CD14-positive monocyte (primary cell): ENCODE data around the gene FTH1. TPM values are rescaled to one million over a fixed set of nuclear protein-coding genes. Genes with fewer than 3 reads are reported as not detected.

ENCODE experiments used
- DNase-seq, 3 donors: peaks; one replicate each; pipeline ENCODE4 v3.0.0-alpha.2; 2011 to 2022
- H2AFZ ChIP-seq: 2 replicates; pipeline ENCODE4 v1.6.0; 2012; ENCODE audit warnings: mild to moderate bottlenecking, low read depth, low read length, inconsistent platforms; ENCODE audit not compliant: insufficient read depth, poor library complexity, severe bottlenecking
- H3K27ac ChIP-seq, 2 donors: 1 replicate in 1 of 2; 2 replicates in 1 of 2; pipeline ENCODE4 v1.5.1; 2012 to 2013; ENCODE audit warnings: low read length in 2 of 2, control low read depth in 1 of 2, inconsistent platforms in 1 of 2, low read depth in 1 of 2, mild to moderate bottlenecking in 1 of 2
- H3K27me3 ChIP-seq, 2 donors: one replicate each; pipeline versions ENCODE4 v1.6.0 to v1.6.1; 2011 to 2013; ENCODE audit warnings: low read length in 2 of 2; ENCODE audit not compliant: control insufficient read depth in 2 of 2, insufficient read depth in 2 of 2
- H3K36me3 ChIP-seq, 2 donors: replicated peaks in 1 of 2; 1 replicate in 1 of 2; 2 replicates in 1 of 2; pipeline versions ENCODE4 v1.5.1 to v1.6.1; 2012 to 2013; ENCODE audit warnings: low read length in 2 of 2, control low read depth in 1 of 2, inconsistent platforms in 1 of 2, mild to moderate bottlenecking in 1 of 2; ENCODE audit not compliant: insufficient read depth in 2 of 2, control insufficient read depth in 1 of 2
- H3K4me1 ChIP-seq, 2 donors: 1 replicate in 1 of 2; 2 replicates in 1 of 2; pipeline versions ENCODE4 v1.5.1 to v1.6.1; 2012 to 2013; ENCODE audit warnings: low read length in 2 of 2, control low read depth in 1 of 2, inconsistent platforms in 1 of 2, mild to moderate bottlenecking in 1 of 2, moderate library complexity in 1 of 2; ENCODE audit not compliant: insufficient read depth in 2 of 2, control insufficient read depth in 1 of 2
- H3K4me2 ChIP-seq: replicated peaks from 2 replicates; pipeline ENCODE3; 2012; ENCODE audit warnings: low read length, moderate library complexity, mild to moderate bottlenecking; ENCODE audit not compliant: poor library complexity, severe bottlenecking; ENCODE audit errors: extremely low read depth
- H3K4me3 ChIP-seq, 3 experiments: fragments of 200-600 bp in 1 of 3; sonication (generic) in 1 of 3; replicated peaks in 1 of 3; 1 replicate in 2 of 3; 2 replicates in 1 of 3; pipeline ENCODE4 v1.5.1; 2011 to 2013; ENCODE audit warnings: low read length in 3 of 3, mild to moderate bottlenecking in 3 of 3, control low read depth in 2 of 3, low read depth in 2 of 3, inconsistent platforms in 1 of 3, moderate library complexity in 1 of 3
- H3K79me2 ChIP-seq: 2 replicates; pipeline ENCODE4 v1.6.0; 2012; ENCODE audit warnings: mild to moderate bottlenecking, control low read depth, inconsistent platforms, low read length, moderate library complexity; ENCODE audit not compliant: insufficient read depth
- H3K9ac ChIP-seq: 2 replicates; pipeline ENCODE4 v1.6.0; 2017; ENCODE audit warnings: low read length, mild to moderate bottlenecking; ENCODE audit not compliant: insufficient read depth, poor library complexity, severe bottlenecking
- H3K9me3 ChIP-seq, 2 donors: replicated peaks in 1 of 2; 1 replicate in 1 of 2; 2 replicates in 1 of 2; pipeline versions ENCODE4 v1.5.1 to v1.6.1; 2012 to 2013; ENCODE audit warnings: low read length in 2 of 2, control low read depth in 1 of 2; ENCODE audit not compliant: control insufficient read depth in 1 of 2, insufficient read depth in 1 of 2
- H4K20me1 ChIP-seq: 2 replicates; pipeline ENCODE4 v1.6.0; 2012; ENCODE audit warnings: mild to moderate bottlenecking, low read length, control low read depth, moderate library complexity; ENCODE audit not compliant: insufficient read depth
- H3K27ac Mint-ChIP-seq, 7 donors: one replicate each; pipeline ENCODE4 v1.8.0; 2020; ENCODE audit warnings: mild to moderate bottlenecking in 7 of 7, mixed read lengths in 7 of 7, moderate library complexity in 6 of 7, inconsistent platforms in 2 of 7
- H3K27me3 Mint-ChIP-seq, 3 donors: one replicate each; pipeline ENCODE4 v1.8.0; 2021 to 2022; ENCODE audit warnings: low read depth in 3 of 3, mild to moderate bottlenecking in 3 of 3, mixed read lengths in 3 of 3, moderate library complexity in 3 of 3, inconsistent platforms in 1 of 3
- H3K36me3 Mint-ChIP-seq, 2 donors: one replicate each; pipeline ENCODE4 v1.8.0; 2020; ENCODE audit warnings: mixed read lengths in 2 of 2, inconsistent platforms in 1 of 2, mild to moderate bottlenecking in 1 of 2
- H3K4me1 Mint-ChIP-seq: one replicate; pipeline ENCODE4 v1.8.0; 2020; ENCODE audit warnings: mild to moderate bottlenecking, mixed read lengths
- H3K4me3 Mint-ChIP-seq, 2 donors: one replicate each; pipeline ENCODE4 v1.8.0; 2020; ENCODE audit warnings: mild to moderate bottlenecking in 2 of 2, mixed read lengths in 2 of 2, moderate library complexity in 1 of 2
- H3K9me3 Mint-ChIP-seq, 7 donors: one replicate each; pipeline ENCODE4 v1.8.0; 2020 to 2022; ENCODE audit warnings: mixed read lengths in 7 of 7, mild to moderate bottlenecking in 6 of 7, moderate library complexity in 6 of 7, inconsistent platforms in 2 of 7
- CTCF ChIP-seq: fragments of 200-600 bp; IDR thresholded peaks from one replicate; pipeline ENCODE4 v1.8.0; 2022; ENCODE audit warnings: antibody characterized with exemption, mild to moderate bottlenecking
- WGBS: methylation state at CpG from one replicate; pipeline ENCODE4 v1.1.5; 2013; ENCODE audit warnings: missing lambda C conversion rate; ENCODE audit not compliant: insufficient coverage; 5-methylcytosine and 5-hydroxymethylcytosine counted together
- intact Hi-C, 2 donors: fragments of 100-400 bp; cut with micrococcal nuclease; formaldehyde crosslinking; loops; one replicate each; pipeline versions ENCODE4 v1.15.0 to v1.15.1; 2023
- polyA plus RNA-seq, 3 donors: library from polyadenylated mRNA; depleted of rRNA in 1 of 3; unstranded in 2 of 3; stranded (reverse) in 1 of 3; fragments of 300-500 nt in 2 of 3; fragments of >200 nt in 1 of 3; fragmentation: Illumina TruSeq in 2 of 3; gene quantifications; 1 replicate in 2 of 3; 2 replicates in 1 of 3; pipeline ENCODE4 v1.2.3, GENCODE V29; 2012 to 2021

The FTH1 gene
- polyA plus RNA-seq, 3 donors: 8,968 to 15,394 (median 11,239) TPM

- 89% methylated on average over 7 of the region's 12 CpGs for WGBS
These were observed 34.2 kb upstream of the FTH1 start for GRCh38 chr11:62001450-62002191.

More at GRCh38 chr11:62001450-62002191, 34.2 kb upstream of the FTH1 start:
- Histone ChIP-seq H3K4me1 (peaks cover 20 to 27% of the 10 kb centered on the region in 2 donors), H3K9me3 (peaks cover 9 to 16% of the 10 kb centered on the region in 2 donors), H3K27ac (no peak overlapping the region), H3K36me3 (no peaks in the 10 kb centered on the region), H3K27me3 (no peaks in the 10 kb centered on the region), H2AFZ (no peak overlapping the region), H3K4me3 (no peak overlapping the region), H3K79me2 (no peaks in the 10 kb centered on the region), H3K4me2 (no peak overlapping the region), H3K9ac (no peak overlapping the region), H4K20me1 (no peaks in the 10 kb centered on the region)
- H3K9me3 Mint-ChIP-seq: peaks cover 12 to 25% (median 20%) of the 10 kb centered on the region in 7 donors
- DNase-seq: no peak
- peak overlapping the region in 1 of 7 donors; percentile 53 for H3K27ac Mint-ChIP-seq
- peaks cover 25% of the 10 kb centered on the region for H3K4me1 Mint-ChIP-seq
- TF ChIP-seq CTCF: no peak
- intact Hi-C loops: no loop called here
- H3K27me3 Mint-ChIP-seq: peaks cover 0 to 7% (median 3%) of the 10 kb centered on the region in 3 donors
- H3K36me3 Mint-ChIP-seq: peaks cover 7 to 14% of the 10 kb centered on the region in 2 donors
- no peak overlapping the region for H3K4me3 Mint-ChIP-seq
